Measurements from ENCODE around the gene GALNT15. TPM values are rescaled to one million over a fixed set of nuclear protein-coding genes. Genes with fewer than 3 reads are reported as not detected.
A peak's percentile ranks its signal among the peaks of the same experiment; 100 is the strongest.

GALNT15 gene
- total and polyA plus RNA-seq, 2 of the 4 experiments (the other 2 are of a cell fraction): 12.8 to 19.7 TPM

DNA sequence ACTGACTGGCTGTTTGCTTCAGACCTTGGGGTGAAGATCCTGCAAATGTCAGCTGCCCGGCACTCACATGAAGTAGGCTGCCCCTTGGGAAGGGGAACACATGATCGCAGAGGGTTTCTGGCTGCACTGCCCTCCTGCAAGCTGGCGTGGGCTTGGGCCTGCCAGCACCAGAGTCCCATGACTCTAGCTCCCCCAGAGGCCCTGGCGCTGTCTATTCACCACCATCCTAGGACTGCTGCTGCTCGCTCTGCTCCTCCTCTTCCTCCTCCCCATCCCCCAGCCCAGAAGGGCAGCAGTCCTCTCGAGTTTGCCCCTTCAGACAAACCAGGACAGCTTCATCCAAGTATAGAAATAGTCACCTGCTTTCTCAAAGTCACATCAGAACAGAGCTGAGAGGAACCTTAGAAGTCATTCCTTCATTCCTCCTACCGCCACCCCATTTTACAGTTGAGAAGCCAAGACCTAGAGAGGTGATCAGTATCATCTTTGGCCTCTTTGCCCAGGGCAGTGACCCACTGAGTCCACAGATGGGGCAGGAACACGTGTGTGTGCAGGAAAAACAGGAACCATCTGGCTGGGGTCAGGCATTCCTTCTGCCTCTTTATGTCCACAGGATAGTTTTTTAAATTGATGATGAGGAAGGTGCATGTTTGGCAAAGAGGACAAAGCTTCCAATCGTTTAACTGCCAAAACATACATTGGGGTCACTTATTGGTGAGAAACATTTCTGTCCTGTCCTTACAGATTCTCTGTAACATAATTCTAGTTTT, 77.0 kb downstream of the GALNT15 start:
- Histone ChIP-seq H3K9me3 (ENCODE audit: control insufficient read depth, insufficient read depth, low read length) (no peaks in the 10 kb centered on the region), H2BK20ac (ENCODE audit: low read depth, low read length) (no peak overlapping the region), H2AK9ac (replicated peaks; ENCODE audit: low read depth, low read length, poor library complexity) (no peak overlapping the region), H4K5ac (ENCODE audit: low read depth, low read length) (no peak overlapping the region), H4K20me1 (ENCODE audit: insufficient read depth, low read length) (no peaks in the 10 kb centered on the region), H2BK5ac (ENCODE audit: low read depth, low read length, poor library complexity, severe bottlenecking) (no peak overlapping the region), H4K91ac (ENCODE audit: insufficient read depth, low read depth, low read length) (0 out of 2 replicates have a peak overlapping the region, but pooled peaks have one; percentile 32), H2AFZ (replicated peaks; ENCODE audit: low read length, poor library complexity) (no peak overlapping the region), H3K36me3 (ENCODE audit: control insufficient read depth, insufficient read depth, low read length) (no peaks in the 10 kb centered on the region; the same call in 1 of the 2 replicates), H2BK120ac (ENCODE audit: low read depth, low read length) (no peak overlapping the region), H3K56ac (ENCODE audit: extremely low read depth, insufficient read depth, low read length) (no peak overlapping the region), H3K18ac (ENCODE audit: low read depth, low read length) (no peak overlapping the region; the same call in 1 of the 2 replicates), H3K27me3 (ENCODE audit: control insufficient read depth, insufficient read depth, low read length) (no peaks in the 10 kb centered on the region), H3K4me2 (ENCODE audit: low read depth, low read length) (no peak overlapping the region), H3K27ac (ENCODE audit: insufficient read depth, low read length) (no peak overlapping the region), H2AK5ac (ENCODE audit: low read depth, low read length) (no peak overlapping the region), H3K79me1 (ENCODE audit: low read depth in 1 of 2, low read length in 2 of 2) (peaks cover 0 to under 1% of the 10 kb centered on the region in 2 experiments; a peak in 1 of 4 replicates), H3K23ac (ENCODE audit: low read depth, low read length) (no peak overlapping the region), H4K8ac (ENCODE audit: low read depth in 2 of 2, low read length in 2 of 2) (0 out of 4 replicates have a peak overlapping the region, but pooled peaks of 1 of the 2 experiments have one; percentile 29), H3K4ac (ENCODE audit: low read depth, low read length) (no peak overlapping the region), H2BK15ac (ENCODE audit: low read depth, low read length) (no peak overlapping the region), H3K4me3 (ENCODE audit: insufficient read depth, low read depth, low read length) (no peak overlapping the region), H3K9ac (ENCODE audit: low read depth, low read length) (no peak overlapping the region), H3K14ac (replicated peaks; ENCODE audit: low read depth, low read length) (no peak overlapping the region), H3K4me1 (ENCODE audit: control insufficient read depth, insufficient read depth, low read length) (no peaks in the 10 kb centered on the region; the same call in 1 of the 2 replicates), H3K9me1 (ENCODE audit: insufficient read depth, low read length) (no peaks in the 10 kb centered on the region)
- ATAC-seq (ENCODE audit: low read depth): no peak
- CTCF ChIA-PET: no interaction called here
- no peak for DNase-seq
- POLR2A ChIA-PET (ENCODE audit: unreplicated experiment): no interaction called here
- in situ Hi-C loops (cut with MboI; ENCODE audit: low sequenced_read_pairs) (loop anchor here (5.0 kb wide), 1 partner anchor 429 kb away; no protein-coding TSS in a partner anchor), dilution Hi-C loops (cut with HindIII; ENCODE audit: low sequenced_read_pairs, unreplicated experiment) (no loop called here), intact Hi-C loops (cut with micrococcal nuclease) (no loop called here)
- no peak for TF ChIP-seq CEBPB (IDR thresholded peaks at IDR 0.05; ENCODE audit: low read depth, low read length)
- no peak for TF ChIP-seq RAD21 (IDR thresholded peaks at IDR 0.05; ENCODE audit: low read length)
- no peak for TF ChIP-seq NFE2L2 (IDR thresholded peaks at IDR 0.05; ENCODE audit: low read depth, low read length)
- TF ChIP-seq ELK1 (IDR thresholded peaks at IDR 0.05; ENCODE audit: borderline replicate concordance, low read depth, low read length): no peak
- TF ChIP-seq MXI1 (IDR thresholded peaks at IDR 0.05; ENCODE audit: borderline replicate concordance, low read depth, low read length): no peak
- no peak for TF ChIP-seq RFX5 (IDR thresholded peaks at IDR 0.05; ENCODE audit: low read depth, low read length)
- no peak for TF ChIP-seq SMC3 (IDR thresholded peaks at IDR 0.05; ENCODE audit: low read depth, low read length)
- TF ChIP-seq RCOR1 (IDR thresholded peaks at IDR 0.05; ENCODE audit: insufficient replicate concordance, low read length): no peak
- no peak for TF ChIP-seq CHD1 (IDR thresholded peaks at IDR 0.05; ENCODE audit: low read depth, low read length)
- TF ChIP-seq FOS (IDR thresholded peaks at IDR 0.05; ENCODE audit: low read depth, low read length): no peak
- no peak for TF ChIP-seq USF2 (IDR thresholded peaks at IDR 0.05; ENCODE audit: low read depth, low read length)
- TF ChIP-seq, protein P1, sequence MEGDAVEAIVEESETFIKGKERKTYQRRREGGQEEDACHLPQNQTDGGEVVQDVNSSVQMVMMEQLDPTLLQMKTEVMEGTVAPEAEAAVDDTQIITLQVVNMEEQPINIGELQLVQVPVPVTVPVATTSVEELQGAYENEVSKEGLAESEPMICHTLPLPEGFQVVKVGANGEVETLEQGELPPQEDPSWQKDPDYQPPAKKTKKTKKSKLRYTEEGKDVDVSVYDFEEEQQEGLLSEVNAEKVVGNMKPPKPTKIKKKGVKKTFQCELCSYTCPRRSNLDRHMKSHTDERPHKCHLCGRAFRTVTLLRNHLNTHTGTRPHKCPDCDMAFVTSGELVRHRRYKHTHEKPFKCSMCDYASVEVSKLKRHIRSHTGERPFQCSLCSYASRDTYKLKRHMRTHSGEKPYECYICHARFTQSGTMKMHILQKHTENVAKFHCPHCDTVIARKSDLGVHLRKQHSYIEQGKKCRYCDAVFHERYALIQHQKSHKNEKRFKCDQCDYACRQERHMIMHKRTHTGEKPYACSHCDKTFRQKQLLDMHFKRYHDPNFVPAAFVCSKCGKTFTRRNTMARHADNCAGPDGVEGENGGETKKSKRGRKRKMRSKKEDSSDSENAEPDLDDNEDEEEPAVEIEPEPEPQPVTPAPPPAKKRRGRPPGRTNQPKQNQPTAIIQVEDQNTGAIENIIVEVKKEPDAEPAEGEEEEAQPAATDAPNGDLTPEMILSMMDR (conservative IDR thresholded peaks at IDR 0.05; ENCODE audit: low read depth, low read length): no peak
- TF ChIP-seq MAFK (IDR thresholded peaks at IDR 0.05; ENCODE audit: low read depth, low read length): no peak
- WGBS, 2 experiments (ENCODE audit: extremely low coverage in 2 of 2, insufficient read length in 1 of 2): 80% methylated on average over 2 of the region's 9 CpGs; no CpG with 5 or more reads in 1 of the 2 experiments
- BruUV-seq (replicated peaks): no TSS peak
